Nephron progenitor cell (in vitro differentiated cells): ENCODE data around the gene DCDC2B.

ENCODE experiments used
- DNase-seq: peaks from one replicate; pipeline ENCODE4 v3.0.0; 2021
- H3K27ac Mint-ChIP-seq: 2 replicates; pipeline ENCODE4 v1.8.0; 2021; ENCODE audit warnings: mild to moderate bottlenecking, moderate library complexity, mixed read lengths
- H3K27me3 Mint-ChIP-seq: 2 replicates; pipeline ENCODE4 v1.8.0; 2021; ENCODE audit warnings: mild to moderate bottlenecking, low read depth, mixed read lengths; ENCODE audit not compliant: poor library complexity
- H3K36me3 Mint-ChIP-seq: 2 replicates; pipeline ENCODE4 v1.8.0; 2021; ENCODE audit warnings: low read depth, mixed read lengths
- H3K4me1 Mint-ChIP-seq: 2 replicates; pipeline ENCODE4 v1.8.0; 2021; ENCODE audit warnings: mixed read lengths
- H3K4me3 Mint-ChIP-seq: 2 replicates; pipeline ENCODE4 v1.8.0; 2021; ENCODE audit warnings: mild to moderate bottlenecking, moderate library complexity, mixed read lengths
- H3K9me3 Mint-ChIP-seq: 2 replicates; pipeline ENCODE4 v1.8.0; 2021; ENCODE audit warnings: mild to moderate bottlenecking, moderate library complexity, mixed read lengths
- CTCF ChIP-seq: fragments of 200-600 bp; sonication (generic); IDR thresholded peaks from 2 replicates; pipeline ENCODE4 v1.5.0; 2021; ENCODE audit warnings: antibody characterized with exemption

Gene DCDC2B

GRCh38 chr1:32201011-32201855 lies 7.7 kb upstream of the DCDC2B start:
- Mint-ChIP-seq H3K36me3 (peaks cover 12% of the 10 kb centered on the region), H3K27ac (peak overlapping the region; percentile 37), H3K4me3 (peak overlapping the region; percentile 83), H3K27me3 (peaks cover 4% of the 10 kb centered on the region), H3K4me1 (peaks cover 75% of the 10 kb centered on the region), H3K9me3 (no peaks in the 10 kb centered on the region)
- TF ChIP-seq CTCF: no peak
- DNase-seq: peak; percentile 65

DNA sequence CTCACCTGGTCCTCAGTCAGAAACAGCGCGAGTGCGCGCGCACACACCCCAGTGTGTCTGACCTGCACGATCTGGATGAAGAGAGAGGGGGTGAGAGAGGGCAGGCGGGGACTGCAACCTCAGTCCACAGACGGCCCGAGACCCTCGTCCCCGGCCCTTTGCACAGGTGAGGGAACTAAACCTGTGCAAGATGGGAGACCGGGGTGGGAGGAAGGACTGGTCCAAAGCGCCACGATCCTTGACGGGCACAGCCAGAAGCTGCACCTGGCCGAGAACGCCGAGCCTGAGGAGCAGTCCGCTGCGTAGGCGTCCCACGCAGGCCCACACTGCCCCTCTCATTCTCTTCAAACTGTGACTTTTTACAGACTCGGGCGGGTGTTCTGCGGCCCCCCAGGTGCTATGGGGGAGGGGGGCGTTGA lies 3.9 kb upstream of the DCDC2B start:
- Mint-ChIP-seq H3K4me3 (peak overlapping the region; percentile 92), H3K27me3 (peaks cover 4% of the 10 kb centered on the region), H3K36me3 (peaks cover 4% of the 10 kb centered on the region), H3K9me3 (no peaks in the 10 kb centered on the region), H3K27ac (no peak overlapping the region), H3K4me1 (peaks cover 57% of the 10 kb centered on the region)
- no peak for TF ChIP-seq CTCF
- no peak for DNase-seq

- Mint-ChIP-seq H3K36me3 (peaks cover 4% of the 10 kb centered on the region), H3K9me3 (no peaks in the 10 kb centered on the region), H3K4me1 (peaks cover 51% of the 10 kb centered on the region), H3K27me3 (peaks cover 4% of the 10 kb centered on the region), H3K27ac (peak within 1 kb of the TSS; percentile 94), H3K4me3 (peak within 1 kb of the TSS; percentile 92)
- peak; percentile 89 for DNase-seq
- no peak for TF ChIP-seq CTCF
Measured at GRCh38 chr1:32205401-32206370, 3.2 kb upstream of the DCDC2B start, which contains the start of gene IQCC. TSS of gene IQCC (plus strand) at chr1:32205671. CDS start at chr1:32205682, 11 bp downstream.

DNA sequence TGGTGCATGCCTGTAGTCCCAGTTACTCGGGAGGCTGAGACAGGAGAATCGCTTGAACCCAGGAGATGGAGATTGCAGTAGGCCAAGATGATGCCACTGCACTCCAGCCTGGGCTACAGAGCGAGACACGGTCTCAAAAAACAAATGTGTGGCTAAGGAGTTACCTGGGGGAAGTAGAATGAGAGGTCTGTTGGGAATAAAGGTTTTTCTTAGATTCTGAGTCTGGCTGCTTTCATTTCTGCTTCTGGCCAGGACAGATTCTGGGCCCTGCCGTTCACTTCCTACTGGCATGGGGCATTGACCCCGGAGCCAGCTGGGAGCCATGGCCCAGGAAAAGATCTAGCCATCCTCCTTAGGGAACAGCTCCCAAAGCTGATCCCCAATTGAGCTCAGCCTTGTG lies 420 bp upstream of the DCDC2B start:
- TF ChIP-seq CTCF: no peak
- peaks cover 4% of the 10 kb centered on the region for H3K36me3 Mint-ChIP-seq
- no peak overlapping the region for H3K4me3 Mint-ChIP-seq
- no peaks in the 10 kb centered on the region for H3K9me3 Mint-ChIP-seq
- no peak overlapping the region for H3K27ac Mint-ChIP-seq
- peaks cover 30% of the 10 kb centered on the region for H3K4me1 Mint-ChIP-seq
- DNase-seq: no peak
- H3K27me3 Mint-ChIP-seq: peaks cover 7% of the 10 kb centered on the region

DNA sequence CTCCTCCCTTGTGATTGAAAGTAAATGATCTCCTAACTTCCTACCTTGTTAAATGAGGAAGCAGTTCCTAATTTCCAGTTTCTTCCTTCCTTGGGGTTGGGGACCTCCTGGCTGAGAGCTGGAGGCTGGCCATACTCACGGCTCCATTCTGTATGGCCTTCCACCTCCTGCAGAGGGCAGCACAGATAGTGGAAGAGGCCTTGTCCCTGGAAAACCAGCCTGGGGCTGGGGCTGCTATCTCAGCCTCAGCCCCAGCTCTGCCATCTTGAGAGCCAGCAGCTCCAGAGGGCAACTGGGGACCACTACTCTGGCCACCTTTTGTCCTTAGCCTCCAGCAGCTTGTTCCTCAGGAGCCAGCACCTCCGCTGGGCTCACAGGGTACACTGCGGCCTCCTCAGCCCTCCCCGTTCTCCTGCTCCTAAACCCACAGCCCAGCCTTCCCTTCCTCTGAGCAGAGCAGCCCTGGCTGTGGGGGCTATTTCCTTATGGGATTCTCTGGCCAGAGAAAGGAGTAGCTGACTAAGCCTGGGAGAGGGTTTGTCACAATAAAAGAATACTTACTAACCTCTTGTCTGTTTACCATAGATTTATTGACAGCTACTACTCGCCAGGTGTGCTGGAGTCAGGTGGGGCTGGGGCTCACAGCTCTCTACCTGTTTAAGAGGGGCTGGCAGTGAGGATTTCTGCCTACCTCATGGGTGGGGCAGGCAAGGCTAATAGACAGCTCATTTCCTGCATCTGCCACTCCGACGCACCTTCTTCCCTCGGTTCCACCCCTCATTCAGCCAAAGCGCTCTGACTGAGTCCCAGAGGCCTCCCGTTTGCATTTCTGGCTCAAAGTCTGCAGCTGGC lies 7.0 kb downstream of the DCDC2B start:
- DNase-seq: peak; percentile 70
- H3K36me3 Mint-ChIP-seq: peaks cover 19% of the 10 kb centered on the region
- no peaks in the 10 kb centered on the region for H3K9me3 Mint-ChIP-seq
- peak overlapping the region; percentile 85 for H3K27ac Mint-ChIP-seq
- no peak overlapping the region for H3K4me3 Mint-ChIP-seq
- H3K4me1 Mint-ChIP-seq: peaks cover 14% of the 10 kb centered on the region
- peaks cover 4% of the 10 kb centered on the region for H3K27me3 Mint-ChIP-seq
- TF ChIP-seq CTCF: peak; percentile 75
